Measurements from ENCODE around the gene PPT2.
"Not testable (repeated sequence)": the region's sequence is repeated elsewhere in the genome, so short reads cannot be mapped to it uniquely, and the experiment has no call there.

The PPT2 gene

DNA sequence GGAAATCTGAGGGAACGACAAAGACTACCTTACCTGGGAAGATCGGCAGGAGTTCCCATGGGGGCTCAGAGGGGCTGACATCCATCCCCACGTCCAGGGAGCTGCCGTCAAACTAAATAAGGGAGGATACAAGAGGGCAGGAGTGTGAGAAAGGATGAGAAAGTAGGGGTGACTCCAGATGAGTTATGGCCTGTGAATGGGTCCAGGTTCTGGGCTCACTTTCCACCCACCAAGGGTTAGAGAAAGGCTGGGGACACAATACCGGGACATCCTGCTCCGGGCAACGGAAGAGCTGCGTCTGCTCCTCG is 26.6 kb upstream of the PPT2 start:
- no peak for DNase-seq (ENCODE audit: low read depth in 2 of 2, low spot score in 1 of 2)

DNA sequence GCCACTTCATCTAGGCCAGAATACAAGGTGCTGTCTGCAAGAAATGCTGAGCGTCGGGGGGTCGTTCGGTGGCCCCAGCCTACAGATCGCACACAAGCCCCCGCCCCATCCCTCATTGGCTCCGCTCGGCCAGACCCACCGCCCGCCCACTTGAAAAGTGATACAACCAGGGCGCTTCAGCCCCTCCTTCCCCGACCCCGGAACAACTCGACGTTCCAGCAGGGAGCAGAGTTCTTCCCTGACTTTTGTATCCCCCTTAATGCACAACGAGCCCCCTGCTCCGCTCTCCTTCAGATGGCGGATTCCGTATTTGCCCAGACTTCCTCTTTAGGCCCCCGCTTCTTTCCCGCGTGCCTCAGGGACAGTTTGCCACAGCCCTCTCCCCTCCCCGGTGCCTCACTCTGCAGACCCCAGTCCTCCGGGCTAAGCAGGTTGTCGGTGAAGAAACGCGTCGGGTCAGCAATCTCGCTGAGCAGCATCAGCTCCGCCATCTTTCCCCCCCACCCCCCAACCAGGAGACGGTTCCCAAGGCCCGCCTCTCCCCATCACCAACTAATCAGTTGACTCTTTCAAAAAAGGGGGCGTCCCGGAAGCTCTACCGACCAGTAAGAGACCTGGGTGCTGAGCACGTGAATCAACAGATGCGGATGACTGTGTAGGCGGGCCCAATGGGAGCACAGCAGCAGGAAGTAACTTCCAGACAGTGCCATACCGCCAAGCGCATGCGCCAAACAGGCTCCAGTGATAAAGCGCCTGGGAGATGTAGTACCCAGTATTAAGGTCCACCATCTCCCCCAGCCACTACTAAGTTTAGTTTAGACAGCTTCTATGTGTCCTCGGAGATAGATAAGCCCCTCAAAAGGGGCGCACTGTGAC is 26.0 kb upstream of the PPT2 start, which contains the start of gene ATF6B:
ATF6B (minus strand) TSS at position 530 of the 876 bp plus-strand sequence; CDS start at position 491, 39 bp downstream.
- DNase-seq (ENCODE audit: low read depth in 2 of 2, low spot score in 1 of 2) = peak; percentile 88 to 95

DNA sequence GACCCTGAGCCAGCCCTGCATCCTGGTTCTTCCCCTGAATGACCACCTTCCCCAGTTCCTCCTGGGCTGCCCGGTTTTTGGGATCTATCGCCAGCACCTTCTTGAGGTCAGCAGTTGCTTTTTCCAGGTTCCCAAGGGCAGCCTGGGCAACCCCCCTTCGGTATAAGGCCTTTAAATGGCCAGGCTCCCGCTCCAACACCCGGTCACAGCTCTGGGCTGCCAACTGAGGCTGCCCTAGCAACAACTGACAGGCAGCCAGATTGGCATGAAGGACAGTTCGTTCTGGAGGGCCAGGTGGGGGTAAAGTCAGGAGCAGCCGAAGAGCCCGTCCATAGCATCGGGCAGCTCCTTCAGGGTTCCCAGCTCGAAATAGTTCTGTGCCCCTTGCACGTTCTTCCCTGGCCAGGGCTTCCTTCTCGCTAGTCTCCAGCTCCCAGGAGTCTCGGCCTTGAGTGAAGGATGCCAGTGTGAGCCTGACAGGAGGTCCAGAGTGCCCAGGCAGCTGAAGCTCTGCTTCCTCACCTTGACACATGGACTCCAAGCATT is 25.1 kb upstream of the PPT2 start:
- DNase-seq (ENCODE audit: low read depth in 2 of 2, low spot score in 1 of 2) = no peak

DNA sequence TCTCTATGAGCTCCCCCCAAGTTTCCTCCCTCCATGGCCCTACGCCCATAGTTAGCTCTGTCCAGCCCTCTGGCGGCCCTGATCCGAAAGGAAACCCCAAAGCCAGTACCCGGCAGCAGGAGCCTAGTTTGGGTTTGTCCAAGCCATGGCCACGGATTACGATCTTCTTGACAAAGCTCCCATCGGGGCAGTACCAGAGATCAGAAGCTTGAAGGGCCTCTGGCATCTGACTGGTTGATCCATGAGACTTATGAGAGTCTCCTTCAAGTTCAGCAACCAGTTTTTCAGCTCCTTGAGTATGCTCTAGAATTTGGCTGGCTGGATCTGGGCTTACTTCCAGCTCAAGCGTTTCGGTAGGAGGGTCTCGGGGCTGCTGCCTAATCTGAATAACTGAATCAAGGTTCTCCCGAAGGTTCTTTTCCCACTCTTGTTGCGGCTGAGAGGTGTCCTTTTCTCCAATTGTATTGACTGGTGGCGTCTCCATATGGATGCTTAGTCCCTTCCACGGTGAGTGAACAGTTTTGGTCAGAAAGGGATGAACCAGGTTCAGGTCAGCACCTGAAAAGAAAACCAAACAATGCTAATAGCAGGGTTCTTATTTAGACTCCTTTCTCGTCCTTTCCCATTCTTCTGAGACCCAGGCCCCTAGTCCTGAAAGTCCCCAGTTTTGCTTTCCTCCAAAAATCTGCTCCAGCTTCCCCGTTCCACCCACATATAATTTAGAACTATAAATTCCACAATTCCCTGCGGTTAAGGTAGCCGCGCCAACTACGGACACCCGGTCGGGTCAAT is 24.4 kb upstream of the PPT2 start:
- DNase-seq (ENCODE audit: low read depth in 2 of 2, low spot score in 1 of 2) = no peak

DNA sequence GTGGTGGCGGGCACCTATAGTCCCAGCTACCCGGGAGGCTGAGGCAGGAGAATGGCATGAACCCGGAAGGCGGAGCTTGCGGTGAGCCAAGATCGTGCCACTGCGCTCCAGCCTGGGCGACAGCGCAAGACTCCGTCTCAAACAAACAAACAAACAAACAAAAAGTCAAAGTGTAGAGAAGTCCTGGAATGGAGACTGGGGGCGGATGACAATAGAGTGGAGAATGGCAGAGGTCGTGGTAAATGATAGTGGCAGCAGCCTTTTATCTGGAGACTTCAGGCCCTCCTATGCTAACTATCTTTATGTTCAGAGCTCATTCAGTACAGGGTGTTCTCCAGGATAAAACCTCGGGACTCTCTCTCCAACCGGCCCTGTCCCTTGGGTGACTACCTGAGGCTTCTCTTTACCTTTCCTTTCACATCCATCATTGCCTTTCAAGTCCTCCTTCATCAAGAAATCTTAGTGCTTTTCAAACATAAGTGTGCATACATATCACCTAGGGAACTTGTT is 22.4 kb upstream of the PPT2 start:
- no peak for DNase-seq (ENCODE audit: low read depth in 2 of 2, low spot score in 1 of 2)

DNA sequence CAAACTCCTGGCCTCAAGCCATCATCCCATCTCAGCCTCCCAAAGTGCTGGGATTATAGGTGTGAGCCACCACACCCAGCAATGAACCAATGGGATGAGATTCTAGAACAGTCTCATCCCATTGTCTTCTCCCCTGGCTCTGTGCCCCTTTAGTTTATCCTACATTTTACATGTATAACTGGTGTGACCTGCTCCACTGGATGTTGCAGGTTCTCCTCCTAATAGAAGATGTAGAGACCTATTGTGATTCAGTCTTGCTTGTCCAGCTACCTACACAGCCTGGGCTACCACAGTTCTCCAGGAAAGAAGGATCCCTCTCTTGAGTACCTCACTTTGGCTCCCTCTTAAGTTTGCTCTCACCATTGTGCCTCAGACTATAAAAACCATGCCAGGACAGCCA is 21.8 kb upstream of the PPT2 start:
- no peak for DNase-seq (ENCODE audit: low read depth in 2 of 2, low spot score in 1 of 2)

DNA sequence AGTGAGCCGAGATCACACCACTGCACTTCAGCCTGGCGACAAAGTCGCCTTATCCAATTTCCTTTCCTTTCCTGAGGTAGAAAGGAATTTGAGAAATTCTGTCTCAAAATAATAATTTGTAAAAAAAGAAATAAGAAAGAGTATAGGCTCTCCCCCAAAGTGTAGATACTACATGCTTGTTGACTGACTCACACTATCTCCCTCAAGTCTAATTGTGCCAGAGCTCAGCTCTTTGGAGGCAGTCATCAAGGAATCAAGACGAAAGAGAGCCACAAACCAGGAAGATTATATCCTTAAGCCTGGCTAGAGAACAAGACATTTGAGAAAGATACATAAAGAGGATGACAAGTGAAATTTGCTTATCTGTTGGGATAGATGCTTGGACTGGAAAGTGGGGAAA is 20.2 kb upstream of the PPT2 start:
- DNase-seq (ENCODE audit: low read depth in 2 of 2, low spot score in 1 of 2) = no peak

DNA sequence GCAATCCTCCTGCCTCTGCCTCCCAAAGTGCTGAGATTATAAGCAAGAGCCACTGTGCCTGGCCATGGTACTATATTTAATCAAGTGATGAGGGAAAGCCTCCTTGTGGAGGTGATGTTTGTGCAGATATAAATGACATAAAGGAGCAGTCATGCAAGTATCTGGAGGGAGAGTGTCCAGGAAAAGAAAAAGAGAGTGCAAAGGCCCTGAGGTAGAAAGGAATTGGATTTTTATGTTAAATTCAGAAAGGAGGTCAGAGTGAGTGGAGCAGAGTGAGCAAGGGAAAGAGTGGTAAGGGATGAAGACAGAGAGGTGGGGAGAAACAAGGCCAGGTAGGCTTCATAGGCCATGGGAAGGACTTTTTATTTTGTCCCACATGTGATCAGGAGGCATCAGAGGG is 16.5 kb upstream of the PPT2 start:
- no peak for DNase-seq (ENCODE audit: low read depth in 2 of 2, low spot score in 1 of 2)

DNA sequence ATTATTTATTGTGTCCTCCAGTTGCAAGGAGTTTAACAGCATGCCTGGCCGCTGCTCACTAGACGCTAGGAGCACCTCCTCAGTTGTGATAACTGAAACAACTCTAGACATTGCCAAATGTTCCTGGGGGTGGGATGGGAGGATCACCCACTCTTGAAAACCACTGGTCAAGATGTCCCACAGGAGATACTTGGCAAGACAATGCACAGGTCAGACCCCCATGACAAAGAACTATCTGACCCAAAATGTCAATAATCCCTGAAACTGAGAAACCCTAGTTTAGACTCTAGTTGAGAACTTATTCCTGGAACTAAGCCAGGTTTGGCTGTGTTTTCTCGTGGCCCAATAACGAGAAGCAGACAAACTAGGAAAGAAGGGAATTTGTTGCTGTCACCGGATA is 14.4 kb upstream of the PPT2 start:
- no peak for DNase-seq (ENCODE audit: low read depth in 2 of 2, low spot score in 1 of 2)

DNA sequence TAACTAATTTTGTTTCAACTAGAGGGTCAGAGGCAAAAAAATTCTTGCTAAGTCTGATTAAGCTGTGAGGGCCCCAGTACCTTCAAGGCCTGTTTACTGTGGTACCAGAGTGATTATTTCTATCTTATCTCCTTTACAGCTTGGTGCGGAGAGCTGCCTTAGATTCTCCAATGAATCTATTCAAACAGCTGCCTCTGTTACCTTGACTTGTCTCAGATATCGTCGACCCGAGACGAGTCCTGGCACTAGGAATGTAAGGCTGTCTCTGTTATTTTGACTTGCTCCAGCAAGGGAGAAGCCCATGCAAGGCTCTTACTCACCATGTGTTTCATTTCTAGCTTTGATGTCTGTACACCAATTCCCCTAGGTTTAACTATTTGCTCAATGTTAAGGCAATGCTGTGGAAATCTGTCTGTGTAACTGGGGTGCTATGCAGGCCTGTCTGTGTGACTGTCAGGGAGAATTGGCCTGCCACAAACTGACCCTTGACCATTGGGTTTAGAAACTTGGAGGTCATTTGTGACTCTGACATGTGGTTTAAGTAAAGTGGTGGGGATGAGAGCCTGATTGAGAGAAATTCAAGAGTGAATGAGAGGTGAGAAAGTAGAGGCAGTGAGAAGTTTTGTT is 13.4 kb upstream of the PPT2 start:
- DNase-seq (ENCODE audit: low read depth in 2 of 2, low spot score in 1 of 2) = no peak

DNA sequence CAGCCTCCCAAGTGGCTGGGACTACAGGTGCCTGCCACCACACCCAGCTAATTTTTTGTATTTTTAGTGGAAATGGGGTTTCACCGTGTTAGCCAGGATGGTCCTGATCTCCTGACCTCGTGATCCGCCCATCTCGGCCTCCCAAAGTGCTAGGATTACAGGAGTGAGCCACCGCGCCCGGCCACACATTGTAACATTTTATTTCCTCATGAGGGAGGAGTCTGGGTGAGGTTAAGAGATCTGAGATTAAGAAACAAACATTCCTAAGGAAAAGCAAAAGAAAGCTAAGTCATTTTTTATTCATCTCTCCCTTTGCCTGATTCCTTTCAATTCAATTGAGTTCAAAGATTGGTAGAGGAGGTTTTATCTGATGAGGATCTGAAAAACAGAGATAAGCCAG is 9.7 kb upstream of the PPT2 start:
- not testable (repeated sequence) for DNase-seq (ENCODE audit: low read depth in 2 of 2, low spot score in 1 of 2)

DNA sequence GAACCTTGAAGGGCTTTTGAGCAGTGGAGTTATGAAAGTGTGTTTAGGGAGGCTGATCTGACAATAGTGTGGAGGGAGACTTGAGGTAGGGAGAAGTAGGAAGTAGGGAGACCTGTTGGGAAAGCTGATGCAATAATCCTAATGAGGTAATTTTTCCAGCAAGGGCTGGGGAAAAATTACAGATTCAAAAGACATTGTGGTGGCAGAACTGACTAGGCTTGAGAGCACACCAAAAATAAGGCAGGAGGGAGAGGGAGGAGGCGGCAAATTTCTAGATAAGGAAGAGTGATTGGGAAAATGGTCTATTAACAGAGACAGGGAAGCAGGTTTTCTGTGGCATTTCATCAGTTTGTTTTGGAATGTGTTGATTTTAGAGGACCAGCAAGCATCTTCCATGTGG is 7.7 kb upstream of the PPT2 start:
- no peak for DNase-seq (ENCODE audit: low read depth in 2 of 2, low spot score in 1 of 2)

DNA sequence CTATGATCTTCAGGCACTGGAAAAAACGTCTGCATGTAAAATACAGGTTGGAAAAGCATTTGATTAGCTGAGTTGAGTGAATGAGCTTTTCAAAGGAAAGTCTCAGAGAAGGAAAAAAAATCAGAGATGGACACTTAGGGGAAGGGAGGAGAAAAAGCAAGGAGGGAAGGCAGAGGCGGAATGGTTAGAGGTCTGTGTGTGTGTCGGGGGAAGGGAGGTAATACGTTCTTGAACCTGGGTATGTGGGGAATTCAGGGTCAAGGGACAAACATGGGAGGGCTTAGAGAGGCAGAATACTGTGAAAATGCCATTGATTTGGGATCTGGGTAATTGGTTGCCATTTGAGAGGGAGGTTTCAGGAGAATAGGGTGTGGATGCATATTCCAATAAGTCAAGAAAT is 7.3 kb upstream of the PPT2 start:
- DNase-seq (ENCODE audit: low read depth in 2 of 2, low spot score in 1 of 2) = no peak

DNA sequence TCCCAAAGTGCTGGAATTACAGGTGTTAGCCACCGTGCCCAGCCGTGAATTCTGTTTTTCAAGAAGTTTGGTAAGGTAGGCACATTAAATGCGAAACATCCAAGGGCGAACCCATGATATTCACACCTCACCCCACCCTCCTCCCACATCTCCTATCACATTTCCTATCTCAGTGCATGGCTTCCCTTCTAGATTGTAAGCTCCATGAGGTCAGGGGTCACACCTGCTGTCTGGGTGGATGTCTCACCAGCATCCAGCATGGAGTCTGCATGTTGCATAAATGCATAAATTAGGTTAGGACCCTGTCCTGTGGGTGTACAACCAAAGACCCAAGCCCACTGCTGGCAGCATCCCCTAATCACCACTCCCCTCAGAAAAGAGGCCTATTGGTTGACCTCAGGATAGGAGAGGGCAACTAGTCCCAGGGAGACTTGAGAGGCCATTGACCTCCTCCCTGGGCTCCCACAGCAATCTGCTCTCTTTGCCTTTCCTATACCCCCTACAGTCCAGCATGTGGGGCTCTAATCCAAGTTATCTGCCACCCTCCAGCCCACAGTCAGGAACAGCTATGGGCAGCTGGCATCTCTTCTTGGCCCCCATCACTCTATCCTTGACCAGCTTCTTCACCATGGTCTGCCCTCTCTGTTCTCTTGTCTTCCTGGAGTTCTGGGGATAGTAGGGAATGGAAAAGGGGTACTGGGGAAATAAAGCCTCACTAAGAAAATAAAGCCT is 6.4 kb upstream of the PPT2 start:
- DNase-seq (ENCODE audit: low read depth in 2 of 2, low spot score in 1 of 2) = no peak

DNA sequence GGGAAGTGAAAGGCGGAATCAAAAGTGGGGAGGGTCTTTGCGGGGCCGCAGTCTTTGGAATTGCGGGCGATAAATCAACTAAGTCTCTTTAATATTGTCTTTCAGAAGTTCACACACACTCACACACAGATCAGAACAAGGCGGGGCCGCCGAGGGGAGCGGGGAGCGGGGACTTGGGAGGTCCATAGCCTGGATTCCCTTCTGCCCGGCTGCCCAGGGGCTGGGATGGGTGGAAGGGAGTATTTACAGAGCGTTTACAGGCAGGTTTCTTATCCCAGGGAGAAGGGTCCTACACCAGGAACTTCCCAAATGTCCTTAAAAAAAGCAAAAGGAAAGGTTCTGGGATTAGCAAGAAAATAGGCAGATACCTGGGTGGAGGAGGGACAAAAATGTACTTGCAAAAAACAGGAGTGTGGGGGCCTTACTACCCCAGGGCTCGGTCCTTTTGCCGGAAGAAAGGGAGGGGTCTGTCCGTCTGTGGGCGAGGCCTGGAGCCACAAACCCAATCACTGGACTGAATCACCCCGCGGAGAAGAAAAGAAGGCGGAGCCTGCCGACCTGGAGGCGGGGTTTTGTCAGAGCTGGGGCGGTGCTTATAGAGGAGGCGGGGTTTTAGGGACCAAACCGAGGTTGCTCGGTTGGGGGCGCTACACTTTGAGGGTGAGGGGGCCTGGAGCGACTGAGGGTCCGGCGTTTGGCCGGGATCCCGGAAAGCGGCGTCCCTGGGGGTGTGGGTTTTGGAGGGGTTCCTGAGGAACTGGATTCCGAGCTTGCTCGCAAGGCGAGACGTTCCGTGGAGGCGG is 5.5 kb upstream of the PPT2 start:
- DNase-seq (ENCODE audit: low read depth in 2 of 2, low spot score in 1 of 2) = peak in 1 of 2 donors; percentile 36

DNA sequence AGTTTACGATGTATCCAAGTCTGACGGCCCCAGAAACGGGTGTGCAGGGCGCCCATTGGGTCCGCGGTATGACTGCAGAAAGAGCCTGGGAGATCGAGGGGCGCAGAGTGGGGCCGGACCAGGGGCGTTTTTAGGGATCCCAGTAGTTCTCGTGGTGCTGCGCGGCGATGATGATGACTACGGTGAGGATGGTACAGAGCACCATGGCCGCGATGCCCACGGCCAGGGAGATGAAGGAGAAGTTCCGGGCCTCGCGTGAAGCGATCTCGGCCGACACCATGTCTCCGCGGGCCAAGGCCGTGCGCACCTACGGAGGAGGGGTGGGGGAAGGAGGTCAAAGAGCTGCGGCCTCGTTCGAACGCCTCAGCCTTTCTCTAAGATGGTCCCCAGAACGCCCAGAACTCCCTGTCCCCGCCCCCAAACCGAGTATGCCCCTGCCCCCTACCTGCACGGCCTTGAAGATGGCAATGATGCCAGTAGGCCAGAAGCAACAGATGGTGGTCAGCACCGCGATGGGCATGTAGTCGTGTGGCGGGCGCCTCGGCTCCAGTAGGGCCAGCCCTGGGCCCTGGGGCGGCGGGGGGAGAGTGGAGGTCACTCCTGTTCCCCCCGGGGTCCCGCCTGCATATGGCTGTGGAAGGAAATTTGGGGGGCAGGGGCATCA is 4.7 kb upstream of the PPT2 start:
- no peak for DNase-seq (ENCODE audit: low read depth in 2 of 2, low spot score in 1 of 2)

DNA sequence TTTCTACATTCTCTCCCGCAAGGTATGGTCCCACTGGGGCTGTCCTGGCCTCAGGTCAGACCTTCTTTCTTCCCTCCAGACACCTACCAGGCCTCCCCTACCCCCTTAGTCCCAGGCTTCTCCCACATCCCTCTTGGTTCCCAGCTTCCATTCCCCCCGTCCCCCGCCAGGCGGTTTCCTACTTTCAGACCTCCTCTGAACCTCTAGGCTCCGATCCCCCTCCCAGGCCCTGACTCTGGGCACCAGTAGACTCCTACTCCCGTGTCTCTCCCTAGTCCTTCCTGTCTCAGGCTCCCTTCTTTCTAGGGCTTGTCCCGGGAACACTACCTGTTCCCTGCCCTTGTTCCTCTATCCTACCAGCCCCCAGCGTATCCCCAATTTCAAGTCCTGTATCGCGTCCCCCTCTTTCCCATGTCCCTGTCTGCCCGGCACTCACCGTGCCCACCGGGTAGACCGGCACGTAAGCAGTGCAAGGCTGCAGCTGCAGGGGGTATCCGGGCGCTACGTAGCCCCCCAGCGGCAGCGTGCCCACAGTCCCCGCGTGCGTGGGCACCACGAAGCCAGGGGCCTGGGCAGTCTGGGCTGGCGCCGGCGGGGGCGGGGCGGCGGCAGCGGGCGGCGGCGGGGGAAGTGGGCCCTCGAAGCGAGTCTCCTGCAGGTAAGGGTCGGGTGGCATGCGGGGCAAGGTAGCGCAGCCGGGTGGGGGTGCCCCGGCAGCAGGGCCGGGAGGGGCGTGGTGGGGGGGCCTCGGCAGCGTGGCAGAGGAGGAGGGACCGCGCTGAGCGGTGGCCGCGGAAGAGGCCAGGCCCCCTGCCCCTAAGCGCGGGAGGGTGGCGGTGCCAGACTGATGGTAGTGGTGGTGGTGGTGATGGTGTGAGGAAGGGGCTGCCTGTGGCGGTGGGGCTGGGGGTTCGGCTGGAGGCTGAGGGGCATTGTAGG is 3.7 kb upstream of the PPT2 start:
- DNase-seq (ENCODE audit: low read depth in 2 of 2, low spot score in 1 of 2) = no peak

DNA sequence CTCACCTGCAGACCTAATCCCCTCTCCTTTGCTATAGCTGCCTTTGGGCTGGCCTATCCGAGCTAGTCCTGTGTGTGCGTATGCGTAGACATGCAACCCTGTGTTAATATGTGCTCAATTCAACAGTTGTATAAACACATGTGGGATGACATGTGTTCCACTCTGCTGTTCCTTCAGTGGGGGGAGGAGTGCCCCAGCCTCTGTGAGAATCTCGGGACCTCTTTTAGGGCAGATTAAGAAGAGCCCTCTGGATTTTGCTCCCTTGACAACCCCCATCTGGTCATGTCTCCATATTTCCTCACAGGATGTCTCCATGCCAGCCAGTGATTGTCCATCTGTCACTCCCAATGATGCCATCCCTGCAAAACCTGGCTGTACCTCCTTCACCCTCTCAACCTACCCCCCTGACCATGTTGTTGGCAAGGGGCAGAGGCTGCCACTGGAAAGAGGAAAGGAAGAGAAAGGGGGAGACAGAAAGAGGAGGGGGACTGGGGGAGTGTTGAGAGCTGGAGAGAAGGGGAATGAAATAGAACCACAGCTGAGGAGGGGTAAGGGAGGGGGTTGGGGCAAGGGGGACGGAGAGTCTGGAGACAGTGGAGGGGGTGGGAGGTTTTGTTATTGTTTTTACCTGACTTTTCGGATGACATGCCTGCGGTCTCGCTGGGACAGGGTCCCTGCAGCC is 2.6 kb upstream of the PPT2 start:
- no peak for DNase-seq (ENCODE audit: low read depth in 2 of 2, low spot score in 1 of 2)

All from stimulated activated CD8-positive, alpha-beta memory T cell treated with anti-CD3 and anti-CD28 coated beads, Interleukin-4, amount 100 ng/mL, for 1 hour (primary cell).